Spleen (tissue), 11 donors: Measurements from ENCODE around the gene CNTNAP5. TPM values are rescaled to one million over a fixed set of nuclear protein-coding genes. Genes with fewer than 3 reads are reported as not detected.

Experiments
- DNase-seq: peaks from one replicate; pipeline ENCODE4 v3.0.0-alpha.2; 2020
- H3K27ac ChIP-seq, 8 donors: fragments of 200-600 bp; sonication (generic) in 7 of 8; 1 replicate in 4 of 8; 2 replicates in 4 of 8; pipeline versions ENCODE4 v1.5.0 to v1.8.0; 2016 to 2021; ENCODE audit warnings: inconsistent platforms in 4 of 8, mild to moderate bottlenecking in 4 of 8, moderate library complexity in 1 of 8
- H3K27me3 ChIP-seq, 7 donors: fragments of 200-600 bp; sonication (generic) in 6 of 7; replicated peaks in 1 of 7; 1 replicate in 4 of 7; 2 replicates in 3 of 7; pipeline versions ENCODE4 v1.5.0 to v1.8.0; 2016 to 2021; ENCODE audit warnings: inconsistent platforms in 3 of 7, mild to moderate bottlenecking in 1 of 7
- H3K36me3 ChIP-seq, 6 donors: fragments of 200-600 bp; sonication (generic) in 5 of 6; 1 replicate in 4 of 6; 2 replicates in 2 of 6; pipeline versions ENCODE4 v1.5.0 to v1.8.0; 2016 to 2021; ENCODE audit warnings: inconsistent platforms in 2 of 6
- H3K4me1 ChIP-seq, 6 donors: fragments of 200-600 bp; sonication (generic) in 5 of 6; 1 replicate in 3 of 6; 2 replicates in 3 of 6; pipeline versions ENCODE4 v1.5.0 to v1.8.0; 2016 to 2021; ENCODE audit warnings: inconsistent platforms in 3 of 6
- H3K4me3 ChIP-seq, 8 donors: fragments of 200-600 bp; sonication (generic) in 7 of 8; 1 replicate in 4 of 8; 2 replicates in 4 of 8; pipeline versions ENCODE4 v1.5.0 to v1.8.0; 2016 to 2021; ENCODE audit warnings: inconsistent platforms in 4 of 8, mild to moderate bottlenecking in 4 of 8, moderate library complexity in 2 of 8
- H3K9me3 ChIP-seq, 8 donors: fragments of 200-600 bp; sonication (generic) in 7 of 8; 1 replicate in 4 of 8; 2 replicates in 4 of 8; pipeline versions ENCODE4 v1.5.0 to v1.8.0; 2016 to 2021; ENCODE audit warnings: inconsistent platforms in 4 of 8
- POLR2A ChIP-seq, 3 donors: fragments of 450-650 bp; IDR thresholded peaks; one replicate each; pipeline ENCODE4 v1.5.1; 2017; ENCODE audit warnings: antibody characterized with exemption in 3 of 3, mild to moderate bottlenecking in 1 of 3
- POLR2AphosphoS5 ChIP-seq, 3 donors: sonication (generic); formaldehyde crosslinking; IDR thresholded peaks; one replicate each; pipeline ENCODE4 v1.5.1; 2017; ENCODE audit warnings: antibody characterized with exemption in 3 of 3
- WGBS, 5 donors: extraction: QIAGEN DNeasy Blood & Tissue Kit in 3 of 5; methylation state at CpG; one replicate each; pipeline versions ENCODE4 v1.1.5 to v1.1.7; 2013 to 2018; 5-methylcytosine and 5-hydroxymethylcytosine counted together
- intact Hi-C: fragments of 100-400 bp; cut with DNase I; formaldehyde crosslinking; loops from one replicate; pipeline ENCODE4 v1.15.0; 2023; ENCODE audit warnings: low total_unique reads
- polyA plus RNA-seq, 3 donors: library from polyadenylated mRNA; stranded (reverse); fragments of 200-250 nt; gene quantifications; one replicate each; pipeline ENCODE4 v1.2.1, GENCODE V29; 2013
- total RNA-seq, 7 donors: library from RNA; depleted of rRNA in 3 of 7; stranded (reverse); fragments of >200 nt in 3 of 7; fragmentation: NEBNext Ultra II Directional in 4 of 7; extraction: Animal tissue kit (Norgen Biotek cat#: 25700) in 4 of 7; gene quantifications; one replicate each; pipeline versions ENCODE4 v1.1.0 to v1.2.1, GENCODE V29; 2016 to 2021
- TF ChIP-seq, protein P1 (sequence below), 11 experiments: fragments of 200-600 bp in 7 of 11; fragments of 450-650 bp in 4 of 11; sonication (generic) in 4 of 11; IDR thresholded peaks in 8 of 11; conservative IDR thresholded peaks in 3 of 11; 1 replicate in 7 of 11; 2 replicates in 4 of 11; pipeline versions ENCODE4 v1.4.0 to v1.8.0; 2016 to 2021; ENCODE audit warnings: antibody characterized with exemption in 11 of 11, inconsistent platforms in 4 of 11, mild to moderate bottlenecking in 1 of 11
- donor health status: healthy with polysubstance abuse.
- donor health status: DM: no; HTN: no; CAD: no; lungs with moderate emphysema.
- donor health status: DM: no; HTN: no; CAD: no.
- donor health status: Bipolar disorder and iron deficiency.
- donor health status: healthy.
- donor health status: DM: no; HTN: no; CAD: no.
- donor health status: DM: yes; HTN: yes; CAD: no.

CNTNAP5 gene
- total and polyA plus RNA-seq, 10 donors: 0.18 TPM; not detected in 9

DNA sequence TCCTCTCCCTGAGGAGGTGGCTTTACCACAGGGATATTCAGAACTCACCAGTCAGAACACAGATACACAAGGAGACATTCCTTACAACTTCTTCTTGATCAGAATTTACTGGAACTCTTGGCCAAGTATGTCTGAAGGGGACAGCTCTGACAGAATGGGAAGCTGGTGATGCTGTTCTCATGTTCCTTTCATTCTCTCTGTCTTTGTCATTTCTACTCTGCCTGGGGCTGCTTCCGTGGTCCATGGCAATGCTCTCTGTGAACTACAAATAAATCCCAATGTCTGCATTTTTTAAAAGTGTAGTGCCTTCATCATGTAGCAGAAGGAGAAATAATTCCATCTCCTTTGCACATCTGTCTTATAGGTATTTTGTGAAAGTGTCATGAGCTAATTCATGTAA is 730.3 kb downstream of the CNTNAP5 start:
- H3K9me3 ChIP-seq: no peaks in the 10 kb centered on the region
- H3K4me1 ChIP-seq: no peaks in the 10 kb centered on the region
- no peak for DNase-seq
- no peak overlapping the region for H3K27ac ChIP-seq
- intact Hi-C loops: no loop called here
- no peaks in the 10 kb centered on the region for H3K27me3 ChIP-seq
- H3K4me3 ChIP-seq: no peak overlapping the region
- 58 to 83% (median 74%) methylated on average over 1 of the region's 1 CpG for WGBS, 5 donors
- TF ChIP-seq POLR2A (IDR thresholded peaks at IDR 0.05): no peak
- no peak for TF ChIP-seq POLR2AphosphoS5 (IDR thresholded peaks at IDR 0.05)
- TF ChIP-seq, protein P1, sequence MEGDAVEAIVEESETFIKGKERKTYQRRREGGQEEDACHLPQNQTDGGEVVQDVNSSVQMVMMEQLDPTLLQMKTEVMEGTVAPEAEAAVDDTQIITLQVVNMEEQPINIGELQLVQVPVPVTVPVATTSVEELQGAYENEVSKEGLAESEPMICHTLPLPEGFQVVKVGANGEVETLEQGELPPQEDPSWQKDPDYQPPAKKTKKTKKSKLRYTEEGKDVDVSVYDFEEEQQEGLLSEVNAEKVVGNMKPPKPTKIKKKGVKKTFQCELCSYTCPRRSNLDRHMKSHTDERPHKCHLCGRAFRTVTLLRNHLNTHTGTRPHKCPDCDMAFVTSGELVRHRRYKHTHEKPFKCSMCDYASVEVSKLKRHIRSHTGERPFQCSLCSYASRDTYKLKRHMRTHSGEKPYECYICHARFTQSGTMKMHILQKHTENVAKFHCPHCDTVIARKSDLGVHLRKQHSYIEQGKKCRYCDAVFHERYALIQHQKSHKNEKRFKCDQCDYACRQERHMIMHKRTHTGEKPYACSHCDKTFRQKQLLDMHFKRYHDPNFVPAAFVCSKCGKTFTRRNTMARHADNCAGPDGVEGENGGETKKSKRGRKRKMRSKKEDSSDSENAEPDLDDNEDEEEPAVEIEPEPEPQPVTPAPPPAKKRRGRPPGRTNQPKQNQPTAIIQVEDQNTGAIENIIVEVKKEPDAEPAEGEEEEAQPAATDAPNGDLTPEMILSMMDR (IDR thresholded peaks at IDR 0.05 in 8 of 11, conservative IDR thresholded peaks at IDR 0.05 in 3 of 11): no peak
- no peaks in the 10 kb centered on the region for H3K36me3 ChIP-seq

DNA sequence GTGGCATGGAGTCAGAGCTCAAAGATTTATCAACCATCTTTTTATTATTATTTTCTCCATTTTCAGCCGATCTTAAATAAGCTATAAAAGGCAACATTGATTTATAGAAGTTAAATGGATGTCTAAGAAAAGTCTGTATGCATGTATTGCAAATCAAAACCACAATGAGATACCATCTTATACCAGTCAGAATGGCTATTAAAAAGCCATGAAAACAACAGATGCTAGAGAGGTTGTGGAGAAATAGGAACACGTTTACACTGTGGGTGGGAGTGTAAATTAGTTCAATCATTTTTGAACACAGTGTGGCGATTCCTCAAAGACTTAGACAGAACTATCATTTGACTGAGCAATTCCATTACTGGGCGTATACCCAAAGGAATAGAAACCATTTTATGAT is 731.0 kb downstream of the CNTNAP5 start:
- WGBS, 5 donors: 76 to 84% (median 79%) methylated on average over 4 of the region's 4 CpGs
- Histone ChIP-seq H3K36me3 (no peaks in the 10 kb centered on the region), H3K27ac (no peak overlapping the region), H3K4me3 (no peak overlapping the region), H3K27me3 (no peaks in the 10 kb centered on the region), H3K9me3 (no peaks in the 10 kb centered on the region), H3K4me1 (no peaks in the 10 kb centered on the region)
- no peak for DNase-seq
- intact Hi-C loops: no loop called here
- no peak for TF ChIP-seq POLR2AphosphoS5 (IDR thresholded peaks at IDR 0.05)
- TF ChIP-seq POLR2A (IDR thresholded peaks at IDR 0.05): no peak

DNA sequence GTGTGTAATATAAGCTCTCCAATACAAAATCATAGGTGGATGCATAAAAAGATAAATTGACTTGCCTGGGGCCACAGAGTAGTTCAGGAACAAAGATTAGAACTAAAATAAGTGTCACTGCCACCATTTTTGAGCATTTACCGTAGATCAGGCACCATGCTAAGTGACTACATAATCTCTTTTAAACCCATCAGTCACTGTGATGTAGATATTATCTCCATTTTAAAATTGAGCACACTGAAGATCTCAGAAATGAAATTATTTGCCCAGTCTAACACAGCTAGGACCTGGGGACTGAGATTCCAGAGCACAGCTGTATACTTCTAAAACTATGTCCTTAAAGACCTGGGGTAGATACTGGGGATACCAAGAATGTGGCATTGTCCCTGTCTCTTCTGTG is 737.3 kb downstream of the CNTNAP5 start:
- Histone ChIP-seq H3K4me1 (no peaks in the 10 kb centered on the region), H3K27me3 (no peaks in the 10 kb centered on the region), H3K36me3 (no peaks in the 10 kb centered on the region), H3K4me3 (no peak overlapping the region), H3K9me3 (no peaks in the 10 kb centered on the region), H3K27ac (no peak overlapping the region)
- no peak for DNase-seq
- no peak for TF ChIP-seq POLR2A (IDR thresholded peaks at IDR 0.05)
- TF ChIP-seq, protein P1 (IDR thresholded peaks at IDR 0.05 in 8 of 11, conservative IDR thresholded peaks at IDR 0.05 in 3 of 11): no peak
- no peak for TF ChIP-seq POLR2AphosphoS5 (IDR thresholded peaks at IDR 0.05)
- WGBS, 5 donors: 63 to 86% (median 71%) methylated on average over 1 of the region's 1 CpG
- intact Hi-C loops: no loop called here

DNA sequence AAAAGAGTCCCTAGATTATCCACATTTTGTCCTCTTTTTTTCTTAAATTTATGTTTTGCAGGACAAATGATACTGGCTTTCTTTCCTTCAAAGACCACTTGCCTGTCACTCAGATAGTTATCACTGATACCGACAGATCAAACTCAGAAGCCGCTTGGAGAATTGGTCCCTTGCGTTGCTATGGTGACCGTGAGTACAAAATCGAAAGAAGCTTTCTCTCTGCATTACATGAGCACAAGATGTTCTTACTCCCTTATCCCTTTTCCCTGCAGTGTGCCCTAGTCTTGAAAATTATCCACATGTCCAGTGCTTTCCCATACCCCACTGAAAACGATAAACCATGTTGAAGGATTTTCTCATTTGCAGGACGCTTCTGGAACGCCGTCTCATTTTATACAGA is 738.5 kb downstream of the CNTNAP5 start:
- WGBS, 5 donors: 88 to 96% (median 93%) methylated on average over 9 of the region's 9 CpGs
- H3K4me1 ChIP-seq: no peaks in the 10 kb centered on the region
- no peak overlapping the region for H3K27ac ChIP-seq
- no peak for TF ChIP-seq POLR2AphosphoS5 (IDR thresholded peaks at IDR 0.05)
- no peak for TF ChIP-seq POLR2A (IDR thresholded peaks at IDR 0.05)
- TF ChIP-seq, protein P1 (IDR thresholded peaks at IDR 0.05 in 8 of 11, conservative IDR thresholded peaks at IDR 0.05 in 3 of 11): no peak
- H3K27me3 ChIP-seq: no peaks in the 10 kb centered on the region
- intact Hi-C loops: no loop called here
- H3K36me3 ChIP-seq: no peaks in the 10 kb centered on the region
- DNase-seq: no peak
- H3K4me3 ChIP-seq: no peak overlapping the region
- H3K9me3 ChIP-seq: peaks cover 0 to under 1% (median 0%) of the 10 kb centered on the region in 8 donors

DNA sequence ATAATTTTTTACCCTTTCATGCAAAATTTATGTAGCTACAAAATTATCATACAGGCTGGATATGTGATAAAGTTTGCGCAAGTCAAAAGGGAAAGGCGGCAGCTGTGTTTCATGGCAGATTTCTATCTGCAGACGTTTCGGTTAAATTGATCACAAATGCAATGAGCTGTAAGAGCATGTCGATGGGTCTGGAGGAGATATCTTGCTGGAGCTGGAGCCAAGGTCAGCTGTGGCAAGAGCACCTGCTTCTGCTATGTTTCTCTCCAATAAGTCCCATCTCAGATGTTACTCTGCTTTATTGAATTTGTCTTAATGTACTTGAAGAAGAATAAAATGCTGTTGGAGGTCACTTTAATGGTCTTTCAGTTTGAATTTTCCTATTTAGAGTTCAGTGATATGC is 749.7 kb downstream of the CNTNAP5 start:
- intact Hi-C loops: no loop called here
- Histone ChIP-seq H3K4me3 (no peak overlapping the region), H3K4me1 (no peaks in the 10 kb centered on the region), H3K27ac (no peak overlapping the region), H3K36me3 (no peaks in the 10 kb centered on the region), H3K9me3 (peaks cover 0 to 4% (median 0%) of the 10 kb centered on the region in 8 donors), H3K27me3 (no peaks in the 10 kb centered on the region)
- DNase-seq: no peak
- WGBS, 5 donors: 87 to 93% (median 88%) methylated on average over 5 of the region's 5 CpGs
- TF ChIP-seq, protein P1 (IDR thresholded peaks at IDR 0.05 in 8 of 11, conservative IDR thresholded peaks at IDR 0.05 in 3 of 11): no peak
- TF ChIP-seq POLR2A (IDR thresholded peaks at IDR 0.05) (no peak), POLR2AphosphoS5 (IDR thresholded peaks at IDR 0.05) (no peak)
